LNCAP (cell line): ENCODE results near the gene MBP.

Experiments used
- TF ChIP-seq, protein P1 (sequence below): fragments of 450-650 bp; IDR thresholded peaks from 2 replicates; pipeline ENCODE4 v1.5.1; 2017; ENCODE audit warnings: mild to moderate bottlenecking

The MBP gene

DNA sequence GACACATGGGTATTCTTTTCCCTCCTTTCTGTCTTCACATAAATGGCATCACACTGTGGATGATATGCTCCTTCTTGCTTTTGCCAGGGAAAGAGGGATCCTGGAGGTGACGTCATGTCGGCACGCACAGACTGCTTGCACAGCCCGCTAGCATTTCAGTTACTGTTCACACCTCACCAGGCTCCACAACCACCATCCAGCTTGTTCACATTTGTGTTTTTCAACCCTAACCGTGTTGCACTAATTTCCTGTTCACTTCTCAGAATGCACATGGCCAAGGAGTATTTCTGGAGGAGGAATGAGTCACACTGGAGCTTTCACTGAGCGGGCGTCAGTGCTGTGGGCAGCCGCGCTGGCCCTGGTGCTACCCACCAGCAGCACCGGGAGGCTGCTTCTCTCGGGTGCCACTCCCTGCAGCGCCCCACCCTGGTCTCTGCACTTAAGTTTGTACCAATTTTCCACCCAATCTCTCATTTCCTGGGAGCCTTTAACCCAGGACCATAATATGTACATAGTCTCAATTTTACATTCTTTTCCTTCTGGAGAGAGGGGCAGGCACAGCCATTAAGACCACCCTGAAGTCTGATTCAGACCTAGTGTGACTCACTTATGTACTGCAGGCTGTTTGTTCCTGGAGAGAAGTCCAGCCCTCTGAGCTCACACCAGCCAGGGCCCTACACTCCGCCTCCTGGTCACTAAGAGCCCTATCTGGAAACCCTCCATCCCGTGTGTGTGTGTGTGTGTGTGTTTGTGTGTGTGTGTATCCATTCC, 65.1 kb downstream of the MBP start:
- TF ChIP-seq, protein P1, sequence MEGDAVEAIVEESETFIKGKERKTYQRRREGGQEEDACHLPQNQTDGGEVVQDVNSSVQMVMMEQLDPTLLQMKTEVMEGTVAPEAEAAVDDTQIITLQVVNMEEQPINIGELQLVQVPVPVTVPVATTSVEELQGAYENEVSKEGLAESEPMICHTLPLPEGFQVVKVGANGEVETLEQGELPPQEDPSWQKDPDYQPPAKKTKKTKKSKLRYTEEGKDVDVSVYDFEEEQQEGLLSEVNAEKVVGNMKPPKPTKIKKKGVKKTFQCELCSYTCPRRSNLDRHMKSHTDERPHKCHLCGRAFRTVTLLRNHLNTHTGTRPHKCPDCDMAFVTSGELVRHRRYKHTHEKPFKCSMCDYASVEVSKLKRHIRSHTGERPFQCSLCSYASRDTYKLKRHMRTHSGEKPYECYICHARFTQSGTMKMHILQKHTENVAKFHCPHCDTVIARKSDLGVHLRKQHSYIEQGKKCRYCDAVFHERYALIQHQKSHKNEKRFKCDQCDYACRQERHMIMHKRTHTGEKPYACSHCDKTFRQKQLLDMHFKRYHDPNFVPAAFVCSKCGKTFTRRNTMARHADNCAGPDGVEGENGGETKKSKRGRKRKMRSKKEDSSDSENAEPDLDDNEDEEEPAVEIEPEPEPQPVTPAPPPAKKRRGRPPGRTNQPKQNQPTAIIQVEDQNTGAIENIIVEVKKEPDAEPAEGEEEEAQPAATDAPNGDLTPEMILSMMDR = no peak

DNA sequence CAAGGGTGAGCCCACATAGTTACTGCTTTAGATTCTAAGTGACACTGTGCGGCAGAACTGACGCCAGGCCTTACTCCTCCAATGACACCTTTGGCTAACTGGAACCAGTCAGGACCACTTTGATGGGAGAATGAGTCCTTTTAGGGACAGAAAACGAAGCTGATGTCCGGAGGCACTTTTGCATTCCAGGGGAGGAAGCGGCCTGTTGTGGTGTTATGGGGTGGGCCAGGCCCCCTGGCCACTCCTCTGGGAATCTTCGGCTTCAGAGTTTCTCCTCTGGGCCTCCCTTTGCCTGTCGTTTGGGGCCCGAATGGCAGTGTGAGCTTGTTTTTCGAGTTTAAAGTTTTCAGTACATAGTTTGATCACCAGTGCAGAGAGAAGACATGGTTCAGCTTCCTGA, 65.9 kb downstream of the MBP start:
- TF ChIP-seq, protein P1 = no peak

DNA sequence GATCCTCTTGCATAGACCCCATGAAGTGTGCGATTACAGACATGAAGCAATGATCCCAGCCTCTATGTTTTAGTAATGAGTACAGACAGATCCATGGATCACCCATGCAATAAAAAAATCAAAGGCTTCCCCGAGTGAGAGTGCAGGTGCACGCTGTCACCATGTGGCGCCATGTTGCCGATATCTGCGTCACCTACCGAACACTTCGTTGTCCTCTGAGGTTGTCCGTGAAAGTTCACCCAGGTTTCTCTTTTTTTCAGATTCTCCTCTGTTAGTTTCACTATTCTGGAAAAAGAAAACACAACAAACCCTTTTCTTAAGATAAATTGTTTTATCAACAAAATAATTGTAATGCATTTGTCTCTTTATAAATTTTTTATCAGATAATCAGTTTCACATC, 66.5 kb downstream of the MBP start:
- TF ChIP-seq, protein P1 = no peak

DNA sequence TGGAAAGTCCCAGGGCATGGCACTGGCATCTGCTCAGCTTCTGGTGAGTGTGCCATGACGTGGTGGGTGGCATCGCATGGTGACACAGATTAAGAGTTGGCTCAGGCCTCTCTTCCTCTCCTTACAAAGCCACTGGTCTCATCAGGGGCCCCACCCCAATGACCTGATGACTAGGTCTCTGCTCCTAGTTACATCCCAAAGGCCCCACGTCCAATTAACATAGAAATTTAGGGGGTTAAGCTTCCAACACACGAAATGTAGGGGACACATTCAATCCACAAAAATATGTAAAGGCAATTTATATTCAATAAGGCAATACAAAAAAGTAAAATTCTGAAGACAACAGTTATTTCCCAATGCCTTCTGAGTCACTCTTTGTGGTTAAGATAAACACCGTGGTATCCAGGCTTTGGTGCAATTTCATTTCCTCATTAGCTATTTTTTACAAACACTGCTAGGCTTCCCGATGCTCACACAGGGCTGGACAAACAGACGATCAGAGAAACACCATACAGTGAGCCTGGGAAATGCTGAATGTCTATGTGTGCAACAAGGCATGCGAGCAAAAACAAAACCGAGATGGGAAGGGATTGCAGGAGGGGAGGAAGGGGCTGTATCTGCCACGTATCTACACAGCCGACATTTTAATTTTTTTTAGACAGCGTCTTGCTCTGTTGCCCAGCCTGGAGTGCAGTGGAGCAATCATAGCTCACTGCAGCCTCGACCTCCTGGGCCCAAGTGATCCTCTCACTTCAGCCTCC, 67.2 kb downstream of the MBP start:
- TF ChIP-seq, protein P1 = no peak

DNA sequence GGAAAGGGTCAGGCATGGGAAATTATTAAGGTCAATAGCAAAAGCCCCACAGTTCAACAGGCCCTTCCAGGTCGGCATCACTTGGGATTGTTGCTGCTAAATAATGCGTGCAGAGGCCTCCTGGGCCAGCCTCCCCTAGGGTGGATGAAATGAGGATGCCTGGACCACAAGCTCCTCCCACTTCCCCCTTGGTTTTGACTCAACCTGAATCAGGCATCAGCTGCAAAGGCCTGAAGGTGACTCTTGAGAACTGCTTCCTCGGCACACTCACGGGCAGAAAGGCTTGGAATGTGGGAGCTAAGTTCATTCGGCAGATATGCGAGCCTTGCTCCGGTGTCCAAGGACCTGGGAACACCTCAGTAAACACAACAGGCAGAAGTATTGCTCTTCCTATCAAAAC, 69.3 kb downstream of the MBP start:
- TF ChIP-seq, protein P1 = no peak

DNA sequence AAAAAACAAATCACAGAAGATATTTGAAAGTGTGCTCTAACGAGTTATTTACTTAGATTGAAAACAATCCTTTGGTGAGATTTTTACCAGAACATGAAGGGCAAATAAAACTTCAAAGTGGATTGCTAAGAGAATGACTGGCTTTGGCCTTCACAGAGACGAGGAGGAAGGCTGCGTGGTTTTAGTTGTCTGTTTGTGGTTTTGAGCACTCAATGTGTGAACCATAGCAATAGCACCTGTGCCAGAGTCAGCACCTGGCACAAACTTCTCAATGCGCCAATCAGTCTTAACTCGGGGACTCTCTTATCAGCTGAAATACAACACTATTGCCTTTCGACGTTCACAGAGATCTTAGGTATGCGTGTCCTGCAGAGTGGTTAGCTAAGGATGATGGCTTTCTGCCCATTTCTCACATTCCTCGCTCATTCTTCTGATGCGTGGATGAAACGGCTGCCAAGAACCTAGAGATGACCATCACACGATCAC, 70.0 kb downstream of the MBP start:
- TF ChIP-seq, protein P1 = no peak

DNA sequence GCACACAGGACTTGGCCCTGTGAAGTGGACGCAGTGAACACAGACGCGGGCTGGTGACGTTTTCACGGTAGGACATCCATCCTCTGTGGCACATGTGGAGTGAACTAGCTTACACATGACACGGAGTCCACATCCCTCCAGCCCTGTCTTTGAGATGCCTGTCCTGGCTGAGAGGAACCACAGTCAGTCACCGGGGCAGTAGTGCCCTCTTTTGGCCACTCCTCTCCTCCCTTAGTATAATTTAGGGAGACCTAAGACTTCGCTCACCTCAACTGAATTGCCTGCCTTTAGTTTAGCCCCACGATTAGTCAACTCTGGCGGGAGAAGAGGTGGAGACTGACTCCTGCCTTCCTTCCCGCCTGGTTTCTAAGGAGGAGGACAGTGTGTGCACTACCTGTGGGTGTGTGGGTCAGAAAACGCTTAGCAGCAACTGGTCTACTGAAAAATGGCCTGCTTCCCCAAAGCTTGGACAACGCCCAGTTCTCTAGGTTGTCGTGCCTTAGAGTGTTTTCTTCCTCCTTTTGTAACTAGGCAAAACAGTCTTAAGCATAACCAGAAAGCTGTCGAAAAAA, 70.6 kb downstream of the MBP start:
- TF ChIP-seq, protein P1 = no peak
